GM19099 (cell line): ENCODE measurements around the gene FAM162A.

ENCODE experiments used
- POLR2A ChIP-seq: IDR thresholded peaks from 3 replicates; pipeline ENCODE4 v1.6.1; 2011; ENCODE audit warnings: low read depth; ENCODE audit not compliant: insufficient read length; ENCODE audit errors: extremely low read depth

Gene FAM162A

GRCh38 chr3:122366379-122366749, 17.6 kb upstream of the FAM162A start:
- TF ChIP-seq POLR2A = no peak

- TF ChIP-seq POLR2A = no peak
Measured at GRCh38 chr3:122374034-122374433, 9.9 kb upstream of the FAM162A start.

- TF ChIP-seq POLR2A = no peak
Measured at GRCh38 chr3:122377975-122378374, 6.0 kb upstream of the FAM162A start.

- peak; percentile 77 for TF ChIP-seq POLR2A
Measured at GRCh38 chr3:122382888-122383666, 905 bp upstream of the FAM162A start, which contains the start of gene MIX23. MIX23 (minus strand) TSS chr3:122383231; CDS start chr3:122383224, 7 bp downstream.

- TF ChIP-seq POLR2A = no peak
Measured at GRCh38 chr3:122387709-122388108, 3.7 kb downstream of the FAM162A start.

GRCh38 chr3:122389197-122389596, 5.2 kb downstream of the FAM162A start:
- TF ChIP-seq POLR2A = no peak

- no peak for TF ChIP-seq POLR2A
Measured at GRCh38 chr3:122389892-122390291, 5.9 kb downstream of the FAM162A start.

GRCh38 chr3:122390665-122391064, 6.7 kb downstream of the FAM162A start:
- no peak for TF ChIP-seq POLR2A

GRCh38 chr3:122391681-122392446, 7.9 kb downstream of the FAM162A start:
- no peak for TF ChIP-seq POLR2A

GRCh38 chr3:122392868-122393844, 9.2 kb downstream of the FAM162A start:
- TF ChIP-seq POLR2A = no peak

- TF ChIP-seq POLR2A = no peak
Measured at GRCh38 chr3:122394173-122394572, 10.2 kb downstream of the FAM162A start.

GRCh38 chr3:122395582-122395981, 11.6 kb downstream of the FAM162A start:
- TF ChIP-seq POLR2A = no peak

GRCh38 chr3:122396511-122396910, 12.5 kb downstream of the FAM162A start:
- no peak for TF ChIP-seq POLR2A

- no peak for TF ChIP-seq POLR2A
Measured at GRCh38 chr3:122397201-122397600, 13.2 kb downstream of the FAM162A start.

- no peak for TF ChIP-seq POLR2A
Measured at GRCh38 chr3:122398920-122399319, 14.9 kb downstream of the FAM162A start.

- no peak for TF ChIP-seq POLR2A
Measured at GRCh38 chr3:122403489-122403888, 19.5 kb downstream of the FAM162A start.

- no peak for TF ChIP-seq POLR2A
Measured at GRCh38 chr3:122405015-122405414, 21.0 kb downstream of the FAM162A start.
